Hepatocyte (in vitro differentiated cells): Measurements from ENCODE around the gene TCFL5. TPM values are rescaled to one million over a fixed set of nuclear protein-coding genes. Genes with fewer than 3 reads are reported as not detected.

Experiments
- DNase-seq: peaks from one replicate; pipeline ENCODE4 v3.0.0-alpha.2; 2016; ENCODE audit warnings: low spot score
- H2AFZ ChIP-seq: fragments of 200-600 bp; sonication (generic); 2 replicates; pipeline ENCODE4 v1.6.0; 2016; ENCODE audit warnings: antibody characterized with exemption, mild to moderate bottlenecking
- H3K27ac ChIP-seq: fragments of 200-600 bp; sonication (generic); 2 replicates; pipeline ENCODE4 v1.5.1; 2016; ENCODE audit warnings: mild to moderate bottlenecking
- H3K27me3 ChIP-seq: fragments of 200-600 bp; sonication (generic); 2 replicates; pipeline ENCODE4 v1.6.1; 2016
- H3K36me3 ChIP-seq: fragments of 200-600 bp; sonication (generic); replicated peaks from 2 replicates; pipeline ENCODE4 v1.5.1; 2016; ENCODE audit warnings: low read depth; ENCODE audit not compliant: insufficient read depth
- H3K4me1 ChIP-seq: fragments of 200-600 bp; sonication (generic); 2 replicates; pipeline ENCODE4 v1.5.1; 2016; ENCODE audit warnings: mild to moderate bottlenecking, moderate library complexity; ENCODE audit not compliant: insufficient read depth
- H3K4me2 ChIP-seq: fragments of 200-600 bp; sonication (generic); 2 replicates; pipeline ENCODE4 v1.6.0; 2016
- H3K4me3 ChIP-seq: fragments of 200-600 bp; sonication (generic); 2 replicates; pipeline ENCODE4 v1.5.1; 2016; ENCODE audit warnings: mild to moderate bottlenecking
- H3K79me2 ChIP-seq: fragments of 200-600 bp; sonication (generic); 2 replicates; pipeline ENCODE4 v1.6.0; 2017; ENCODE audit warnings: mild to moderate bottlenecking
- H3K9me2 ChIP-seq: fragments of 200-600 bp; sonication (generic); replicated peaks from 2 replicates; pipeline ENCODE4 v1.6.0; 2017; ENCODE audit warnings: mild to moderate bottlenecking; ENCODE audit not compliant: insufficient read depth
- H3K9me3 ChIP-seq: fragments of 200-600 bp; sonication (generic); 2 replicates; pipeline ENCODE4 v1.5.1; 2016; ENCODE audit warnings: low read depth, mild to moderate bottlenecking
- H4K20me1 ChIP-seq: fragments of 200-600 bp; sonication (generic); 2 replicates; pipeline ENCODE4 v1.6.0; 2016; ENCODE audit warnings: mild to moderate bottlenecking; ENCODE audit not compliant: insufficient read depth, poor library complexity, severe bottlenecking
- EZH2 ChIP-seq: fragments of 200-600 bp; sonication (generic); IDR thresholded peaks from 2 replicates; pipeline ENCODE4 v1.6.1; 2016; ENCODE audit warnings: antibody characterized with exemption, mild to moderate bottlenecking, borderline replicate concordance
- EZH2phosphoT487 ChIP-seq: fragments of 200-600 bp; sonication (generic); IDR thresholded peaks from one replicate; pipeline ENCODE4 v1.6.1; 2018; ENCODE audit warnings: antibody characterized with exemption, mild to moderate bottlenecking, low read depth, moderate library complexity; ENCODE audit not compliant: unreplicated experiment, severe bottlenecking
- WGBS: methylation state at CpG from one replicate; pipeline ENCODE4 v1.1.6; 2016; ENCODE audit warnings: low lambda C conversion rate; ENCODE audit errors: missing lambda C conversion rate; 5-methylcytosine and 5-hydroxymethylcytosine counted together
- polyA plus RNA-seq: library from polyadenylated mRNA; unstranded; fragments of >200 nt; fragmentation: Nextera tagmentation; extraction: Ambion mirVana; gene quantifications from 2 replicates; pipeline ENCODE4 v1.2.1, GENCODE V29; 2016
- total RNA-seq: library from RNA; depleted of rRNA; stranded (reverse); fragments of >200 nt; gene quantifications from 2 replicates; pipeline ENCODE4 v1.2.3, GENCODE V29; 2014
- TF ChIP-seq, protein P1 (sequence below): fragments of 200-600 bp; sonication (generic); IDR thresholded peaks from 2 replicates; pipeline ENCODE4 v1.5.1; 2016; ENCODE audit warnings: antibody characterized with exemption, mild to moderate bottlenecking; ENCODE audit not compliant: poor library complexity

The TCFL5 gene
- total and polyA plus RNA-seq, 2 experiments from 2014 or later: 8.5 to 9.5 TPM

DNA sequence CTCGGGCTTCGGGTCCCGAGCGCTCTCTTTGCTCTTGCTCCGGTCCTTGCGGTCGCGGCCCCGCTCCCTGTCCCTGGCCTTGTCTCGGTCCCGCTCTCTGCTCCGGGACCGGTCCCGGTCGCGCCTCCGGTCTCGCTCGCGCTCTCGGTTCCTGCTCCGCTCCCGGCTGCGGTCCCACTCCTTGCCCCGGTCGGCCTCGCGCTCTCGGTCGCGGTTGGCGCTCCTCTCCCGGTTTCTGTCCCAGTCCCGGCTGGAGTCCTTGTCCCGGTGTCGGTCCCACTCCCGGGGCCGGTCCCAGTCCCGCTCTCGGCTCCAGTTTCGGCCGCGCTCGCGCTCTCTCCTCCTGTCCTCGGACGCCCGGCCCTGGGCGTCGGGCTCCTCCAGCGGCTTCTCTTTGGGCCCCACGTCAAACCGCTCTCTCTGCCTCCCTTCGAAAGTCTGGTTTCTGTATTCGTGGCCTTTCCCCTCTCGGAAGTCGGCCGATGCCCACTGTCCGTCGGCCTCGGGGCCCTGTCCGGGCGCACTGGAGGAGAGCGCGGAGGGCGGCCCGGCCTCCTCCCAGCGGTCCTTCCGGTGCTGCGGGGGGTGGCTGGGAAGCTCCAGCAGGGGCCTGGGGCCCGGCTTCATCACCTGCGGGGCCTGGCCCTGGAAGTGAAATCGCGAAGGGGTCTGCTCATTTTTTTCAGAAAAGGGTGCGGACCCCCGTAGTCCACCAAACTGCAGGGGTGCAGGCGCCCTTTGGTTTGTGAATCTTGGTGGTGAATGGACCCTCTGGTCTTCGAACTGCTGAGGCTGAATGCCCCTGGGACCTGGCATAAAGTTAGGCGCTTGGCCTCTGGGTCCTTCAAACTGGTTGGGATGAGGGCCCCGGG, 17.9 kb upstream of the TCFL5 start:
- Histone ChIP-seq H2AFZ (no peak overlapping the region), H3K4me1 (no peaks in the 10 kb centered on the region), H3K9me3 (no peaks in the 10 kb centered on the region), H3K79me2 (no peaks in the 10 kb centered on the region), H3K4me3 (no peak overlapping the region), H3K36me3 (no peaks in the 10 kb centered on the region), H3K4me2 (no peak overlapping the region), H3K27me3 (no peaks in the 10 kb centered on the region), H4K20me1 (no peaks in the 10 kb centered on the region), H3K9me2 (no peaks in the 10 kb centered on the region), H3K27ac (no peak overlapping the region)
- no peak for DNase-seq
- TF ChIP-seq EZH2 (no peak), EZH2phosphoT487 (no peak)
- TF ChIP-seq, protein P1, sequence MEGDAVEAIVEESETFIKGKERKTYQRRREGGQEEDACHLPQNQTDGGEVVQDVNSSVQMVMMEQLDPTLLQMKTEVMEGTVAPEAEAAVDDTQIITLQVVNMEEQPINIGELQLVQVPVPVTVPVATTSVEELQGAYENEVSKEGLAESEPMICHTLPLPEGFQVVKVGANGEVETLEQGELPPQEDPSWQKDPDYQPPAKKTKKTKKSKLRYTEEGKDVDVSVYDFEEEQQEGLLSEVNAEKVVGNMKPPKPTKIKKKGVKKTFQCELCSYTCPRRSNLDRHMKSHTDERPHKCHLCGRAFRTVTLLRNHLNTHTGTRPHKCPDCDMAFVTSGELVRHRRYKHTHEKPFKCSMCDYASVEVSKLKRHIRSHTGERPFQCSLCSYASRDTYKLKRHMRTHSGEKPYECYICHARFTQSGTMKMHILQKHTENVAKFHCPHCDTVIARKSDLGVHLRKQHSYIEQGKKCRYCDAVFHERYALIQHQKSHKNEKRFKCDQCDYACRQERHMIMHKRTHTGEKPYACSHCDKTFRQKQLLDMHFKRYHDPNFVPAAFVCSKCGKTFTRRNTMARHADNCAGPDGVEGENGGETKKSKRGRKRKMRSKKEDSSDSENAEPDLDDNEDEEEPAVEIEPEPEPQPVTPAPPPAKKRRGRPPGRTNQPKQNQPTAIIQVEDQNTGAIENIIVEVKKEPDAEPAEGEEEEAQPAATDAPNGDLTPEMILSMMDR: no peak
- WGBS: 91% methylated on average over 60 of the region's 80 CpGs

- no peak for TF ChIP-seq EZH2
- TF ChIP-seq, protein P1: no peak
- TF ChIP-seq EZH2phosphoT487: no peak
- no peak for DNase-seq
- no peaks in the 10 kb centered on the region for H3K36me3 ChIP-seq
- H3K4me3 ChIP-seq: no peak overlapping the region
- H2AFZ ChIP-seq: no peak overlapping the region
- no peak overlapping the region for H3K4me2 ChIP-seq
- H3K9me3 ChIP-seq: no peaks in the 10 kb centered on the region
- no peaks in the 10 kb centered on the region for H4K20me1 ChIP-seq
- no peaks in the 10 kb centered on the region for H3K27me3 ChIP-seq
- no peaks in the 10 kb centered on the region for H3K79me2 ChIP-seq
- no peaks in the 10 kb centered on the region for H3K4me1 ChIP-seq
- no peaks in the 10 kb centered on the region for H3K9me2 ChIP-seq
- no peak overlapping the region for H3K27ac ChIP-seq
- 84% methylated on average over 20 of the region's 20 CpGs for WGBS
Observed at GRCh38 chr20:62878244-62879038, 16.8 kb upstream of the TCFL5 start.

GRCh38 chr20:62876902-62877816, 15.5 kb upstream of the TCFL5 start:
- no peaks in the 10 kb centered on the region for H3K4me1 ChIP-seq
- no peak overlapping the region for H2AFZ ChIP-seq
- no peaks in the 10 kb centered on the region for H3K27me3 ChIP-seq
- DNase-seq: no peak
- no peaks in the 10 kb centered on the region for H3K9me3 ChIP-seq
- no peak overlapping the region for H3K4me2 ChIP-seq
- H3K79me2 ChIP-seq: no peaks in the 10 kb centered on the region
- TF ChIP-seq, protein P1: no peak
- H3K36me3 ChIP-seq: no peaks in the 10 kb centered on the region
- 89% methylated on average over 48 of the region's 48 CpGs for WGBS
- no peaks in the 10 kb centered on the region for H3K9me2 ChIP-seq
- H3K4me3 ChIP-seq: no peak overlapping the region
- no peak overlapping the region for H3K27ac ChIP-seq
- H4K20me1 ChIP-seq: no peaks in the 10 kb centered on the region
